K562 (cell line): ENCODE data around the gene EPB41L2. TPM values are rescaled to one million over a fixed set of nuclear protein-coding genes. Genes with fewer than 3 reads are reported as not detected.
A peak's percentile ranks its signal among the peaks of the same experiment; 100 is the strongest.

ENCODE experiments used
- ATAC-seq: fragments of 200-7000 bp; cut with Tn5 transposase; 3 replicates; pipeline ENCODE4 v1.9.1; 2020; ENCODE audit warnings: moderate library complexity
- BruUV-seq: library from RNA; stranded (reverse); fragments of 400-500 nt; replicated peaks from 2 replicates; lab custom pipeline; 2021; lab: Mats Ljungman, UMichigan
- CTCF ChIA-PET: fragments of 300-600 bp; formaldehyde crosslinking; extraction: SDS; loops from one replicate; lab custom pipeline; 2021; ENCODE audit warnings: low intra/inter-chr PET ratio; lab: Yijun Ruan, JAX
- POLR2A ChIA-PET: fragments of 300-600, 350-650 bp; sonication (Branson Sonifier 250); formaldehyde crosslinking; extraction: SDS; loops from one replicate; lab custom pipeline; 2021; ENCODE audit warnings: antibody characterized with exemption, inconsistent platforms; lab: Yijun Ruan, JAX
- DNase-seq, 4 experiments: peaks; one replicate each; pipeline versions ENCODE4 v3.0.0 to v3.0.0-alpha.2; 2011 to 2018; ENCODE audit warnings: low spot score in 3 of 4, mixed read lengths in 3 of 4; ENCODE audit errors: extremely low read depth in 1 of 4
- FAIRE-seq: peaks from 2 replicates; lab custom pipeline; 2011; peaks lifted over from hg19 to GRCh38; lab: Jason Lieb, UNC
- H2AFZ ChIP-seq: 2 replicates; pipeline ENCODE4 v1.6.0; 2011; ENCODE audit warnings: low read depth, low read length, control low read depth, inconsistent platforms
- H3K27ac ChIP-seq: fragments of 200-600 bp; 3 replicates; pipeline ENCODE4 v1.8.0; 2011; ENCODE audit warnings: low read depth, mild to moderate bottlenecking, control low read depth, inconsistent platforms, low read length, moderate library complexity, mixed read lengths; ENCODE audit errors: extremely low read depth
- H3K27me3 ChIP-seq, 2 experiments: fragments of 300-600 bp in 1 of 2; 2 replicates in 1 of 2; 3 replicates in 1 of 2; pipeline versions ENCODE4 v1.6.0 to v1.8.0; 2011; ENCODE audit warnings: inconsistent platforms in 2 of 2, low read length in 2 of 2, mild to moderate bottlenecking in 1 of 2, mixed read lengths in 1 of 2, moderate library complexity in 1 of 2; ENCODE audit not compliant: control insufficient read depth in 2 of 2, insufficient read depth in 2 of 2
- H3K36me3 ChIP-seq: fragments of 300-600 bp; 3 replicates; pipeline ENCODE4 v1.8.0; 2011; ENCODE audit warnings: mild to moderate bottlenecking, low read length, inconsistent platforms; ENCODE audit not compliant: control insufficient read depth, insufficient read depth
- H3K4me1 ChIP-seq, 2 experiments: fragments of 200-600 bp in 1 of 2; replicated peaks in 1 of 2; 2 replicates in 1 of 2; 3 replicates in 1 of 2; pipeline versions ENCODE4 v1.5.1 to v1.8.0; 2011; ENCODE audit warnings: inconsistent platforms in 2 of 2, low read length in 2 of 2, mild to moderate bottlenecking in 1 of 2, mixed read lengths in 1 of 2, moderate library complexity in 1 of 2; ENCODE audit not compliant: control insufficient read depth in 2 of 2, insufficient read depth in 2 of 2
- H3K4me2 ChIP-seq: 2 replicates; pipeline ENCODE4 v1.6.1; 2011; ENCODE audit warnings: low read length, control low read depth, inconsistent platforms, mixed read lengths; ENCODE audit not compliant: insufficient read depth
- H3K4me3 ChIP-seq: fragments of 200-600 bp; sonication (generic), shearing (Covaris generic); 2 replicates; pipeline ENCODE4 v1.5.1; 2016; ENCODE audit warnings: control low read depth, inconsistent platforms
- H3K79me2 ChIP-seq: fragments of 200-600 bp; 3 replicates; pipeline ENCODE4 v1.8.0; 2011; ENCODE audit warnings: low read length, inconsistent platforms; ENCODE audit not compliant: control insufficient read depth, insufficient read depth
- H3K9ac ChIP-seq, 2 experiments: 2 replicates each; pipeline versions ENCODE4 v1.6.0 to v1.6.1; 2011; ENCODE audit warnings: low read depth in 2 of 2, low read length in 2 of 2, control low read depth in 1 of 2, inconsistent platforms in 1 of 2, mild to moderate bottlenecking in 1 of 2, mixed read lengths in 1 of 2; ENCODE audit not compliant: insufficient read depth in 1 of 2
- H3K9me1 ChIP-seq: one replicate; pipeline ENCODE4 v1.6.0; 2011; ENCODE audit warnings: inconsistent platforms, mild to moderate bottlenecking, low read length, moderate library complexity; ENCODE audit not compliant: control insufficient read depth, insufficient read depth
- H3K9me3 ChIP-seq: replicated peaks from 2 replicates; pipeline ENCODE4 v1.5.1; 2011; ENCODE audit warnings: low read depth, low read length, inconsistent platforms; ENCODE audit not compliant: control insufficient read depth, insufficient read depth
- H4K20me1 ChIP-seq: replicated peaks from 2 replicates; pipeline ENCODE4 v1.6.1; 2011; ENCODE audit warnings: low read length, inconsistent platforms, mixed read lengths; ENCODE audit not compliant: control insufficient read depth, insufficient read depth
- C11orf30 ChIP-seq: fragments of 450-650 bp; IDR thresholded peaks from 2 replicates; pipeline ENCODE4 v1.6.1; 2016; ENCODE audit warnings: low read depth, mild to moderate bottlenecking
- CBX3 ChIP-seq, 2 experiments: IDR thresholded peaks; 1 replicate in 1 of 2; 2 replicates in 1 of 2; pipeline ENCODE4 v1.6.1; 2012; ENCODE audit warnings: inconsistent platforms in 2 of 2, low read length in 2 of 2, borderline replicate concordance in 1 of 2, control low read depth in 1 of 2
- CHD2 ChIP-seq: IDR thresholded peaks from 2 replicates; pipeline ENCODE4 v1.6.1; 2011; ENCODE audit warnings: low read depth, low read length
- DPF2 ChIP-seq: fragments of 450-650 bp; IDR thresholded peaks from 2 replicates; pipeline ENCODE4 v1.6.1; 2016
- HNRNPLL ChIP-seq: fragments of 200-400 bp; formaldehyde crosslinking; IDR thresholded peaks from 2 replicates; pipeline ENCODE4 v1.6.1; 2017; ENCODE audit warnings: low read length, low read depth, mild to moderate bottlenecking; ENCODE audit not compliant: poor library complexity, severe bottlenecking
- MAFF ChIP-seq: IDR thresholded peaks from 2 replicates; pipeline ENCODE4 v1.6.1; 2012; ENCODE audit warnings: low read length, improper control_type of control experiment
- MAFG ChIP-seq: fragments of 450-650 bp; conservative IDR thresholded peaks from 2 replicates; pipeline ENCODE4 v1.6.1; 2016; ENCODE audit warnings: missing genetic modification characterization, missing compliant biosample characterization
- MAFK ChIP-seq: IDR thresholded peaks from 2 replicates; pipeline ENCODE4 v1.6.1; 2011; ENCODE audit warnings: low read length, improper control_type of control experiment
- MIER1 ChIP-seq: fragments of 450-650 bp; IDR thresholded peaks from 2 replicates; pipeline ENCODE4 v1.6.1; 2016; ENCODE audit warnings: antibody characterized with exemption, mild to moderate bottlenecking, low read depth
- NFATC3 ChIP-seq: fragments of 450-650 bp; IDR thresholded peaks from 2 replicates; pipeline ENCODE4 v1.6.1; 2017; ENCODE audit warnings: mild to moderate bottlenecking
- NR3C1 ChIP-seq: sonication (generic); formaldehyde crosslinking; IDR thresholded peaks from 2 replicates; pipeline ENCODE4 v1.8.1; 2022; ENCODE audit warnings: missing genetic modification reagents
- RFX7 ChIP-seq: fragments of 250-450 bp; sonication (Bioruptor Pico); IDR thresholded peaks from 2 replicates; pipeline ENCODE4 v1.5.1; 2021; ENCODE audit warnings: mild to moderate bottlenecking
- SMAD1 ChIP-seq: fragments of 150-350 bp; IDR thresholded peaks from 2 replicates; pipeline ENCODE4 v1.6.1; 2014; ENCODE audit warnings: low read length, low read depth; ENCODE audit not compliant: partially characterized antibody
- ZNF316 ChIP-seq: fragments of 450-650 bp; IDR thresholded peaks from 2 replicates; pipeline ENCODE4 v1.6.1; 2016
- ZNF431 ChIP-seq: sonication (generic); formaldehyde crosslinking; IDR thresholded peaks from 2 replicates; pipeline ENCODE4 v1.8.0; 2022; ENCODE audit warnings: mild to moderate bottlenecking, missing genetic modification reagents
- ZNF778 ChIP-seq: fragments of 450-650 bp; formaldehyde crosslinking; IDR thresholded peaks from 2 replicates; pipeline ENCODE4 v1.4.0; 2020; ENCODE audit warnings: mild to moderate bottlenecking, moderate library complexity
- ZNF785 ChIP-seq: fragments of 250-450 bp; sonication (Bioruptor Pico); IDR thresholded peaks from 2 replicates; pipeline ENCODE4 v1.4.0; 2020; ENCODE audit warnings: mild to moderate bottlenecking
- WGBS: fragments of 100-300 bp; shearing (Covaris generic); methylation state at CpG from one replicate; pipeline ENCODE4 v1.1.6; 2016; ENCODE audit warnings: low coverage, mixed read lengths; ENCODE audit not compliant: insufficient coverage; ENCODE audit errors: missing lambda C conversion rate; 5-methylcytosine and 5-hydroxymethylcytosine counted together
- in situ Hi-C: fragments of 300-500 bp; cut with MboI; formaldehyde crosslinking; loops from 4 replicates; pipeline ENCODE4 v1.15.0; 2018; ENCODE audit warnings: inconsistent platforms, mixed read lengths
- intact Hi-C: fragments of 100-400 bp; cut with micrococcal nuclease; formaldehyde crosslinking; loops from 2 replicates; pipeline ENCODE4 v1.14.2; 2022
- polyA plus RNA-seq, 8 experiments: library from polyadenylated mRNA; depleted of rRNA in 4 of 8; stranded (reverse) in 5 of 8; unstranded in 3 of 8; fragments of >200 nt; fragmentation: Nextera tagmentation in 2 of 8; fragmentation: Illumina TruSeq in 1 of 8; extraction: Ambion mirVana in 2 of 8; extraction: Trizol in 1 of 8; gene quantifications; 2 replicates each; pipeline versions ENCODE4 v1.2.1 to v1.2.3, GENCODE V29; 2011 to 2014; ENCODE audit warnings: inconsistent platforms in 1 of 8, missing spikeins in 1 of 8
- total RNA-seq, 7 experiments: library from RNA; depleted of rRNA in 6 of 7; stranded (reverse); fragments of >200 nt in 6 of 7; fragmentation: Illumina TruSeq in 2 of 7; extraction: Trizol in 2 of 7; gene quantifications; 2 replicates each; pipeline versions ENCODE4 v1.2.1 to v1.2.3, GENCODE V29; 2011 to 2021; ENCODE audit warnings: low replicate concordance in 1 of 7

The EPB41L2 gene
- total and polyA plus RNA-seq, 9 of the 15 experiments (the other 6 are each of a cell fraction or from before 2014, with no cell fraction given): 5.1 to 53.6 (median 25.0) TPM

- Histone ChIP-seq H3K79me2 (no peaks in the 10 kb centered on the region), H3K4me3 (no peak overlapping the region), H3K4me2 (no peak overlapping the region), H3K9me1 (no peaks in the 10 kb centered on the region), H3K9me3 (no peaks in the 10 kb centered on the region), H3K27me3 (no peaks in the 10 kb centered on the region), H3K4me1 (no peaks in the 10 kb centered on the region), H3K27ac (no peak overlapping the region), H3K36me3 (no peaks in the 10 kb centered on the region), H2AFZ (no peak overlapping the region), H4K20me1 (no peaks in the 10 kb centered on the region), H3K9ac (no peak overlapping the region)
- ChIA-PET CTCF (no interaction called here), POLR2A (no interaction called here)
- in situ Hi-C loops: no loop called here
- no TSS peak for BruUV-seq
- FAIRE-seq (no peak), ATAC-seq (no peak), DNase-seq (no peak)
- intact Hi-C loops: no loop called here
- 25% methylated on average over 9 of the region's 9 CpGs for WGBS
- TF ChIP-seq ZNF431 (CRISPR knock-in tag) (no peak), CBX3 (IDR thresholded peaks at IDR 0.05; ENCODE audit: borderline replicate concordance in 1 of 2, low read length in 2 of 2) (no peak), HNRNPLL (no peak), NR3C1 (CRISPR knock-in tag) (no peak), ZNF778 (CRISPR knock-in tag) (no peak), MIER1 (no peak), DPF2 (no peak), CHD2 (no peak), NFATC3 (no peak), SMAD1 (no peak), MAFG (tag) (peak; percentile 60; the same call in 1 of the 2 replicates), ZNF316 (peak; percentile 88), MAFK (peak; percentile 69; the same call in 1 of the 2 replicates), MAFF (peak; percentile 53; the same call in 1 of the 2 replicates), ZNF785 (CRISPR knock-in tag) (no peak), RFX7 (CRISPR knock-in tag) (no peak), C11orf30 (peak; percentile 73)
Observed at GRCh38 chr6:130870179-130870880, 192.7 kb downstream of the EPB41L2 start.
